GM19468 (cell line): Measurements from ENCODE around the gene SLC4A2.
"Not testable (repeated sequence)": the region's sequence is repeated elsewhere in the genome, so short reads cannot be mapped to it uniquely, and the experiment has no call there.

Source experiments
- ATAC-seq: cut with Tn5 transposase; IDR thresholded peaks from one replicate; pipeline ENCODE4 v1.9.1; 2021; ENCODE audit warnings: mild to moderate bottlenecking, moderate library complexity, moderate number of reproducible peaks; ENCODE audit not compliant: unreplicated experiment; ENCODE audit errors: extremely low read depth

Gene SLC4A2

GRCh38 chr7:151043449-151043848 lies 15.9 kb upstream of the SLC4A2 start:
- ATAC-seq, result not testable (repeated sequence)

- no peak for ATAC-seq
Observed at GRCh38 chr7:151043959-151044358, 15.4 kb upstream of the SLC4A2 start.

DNA sequence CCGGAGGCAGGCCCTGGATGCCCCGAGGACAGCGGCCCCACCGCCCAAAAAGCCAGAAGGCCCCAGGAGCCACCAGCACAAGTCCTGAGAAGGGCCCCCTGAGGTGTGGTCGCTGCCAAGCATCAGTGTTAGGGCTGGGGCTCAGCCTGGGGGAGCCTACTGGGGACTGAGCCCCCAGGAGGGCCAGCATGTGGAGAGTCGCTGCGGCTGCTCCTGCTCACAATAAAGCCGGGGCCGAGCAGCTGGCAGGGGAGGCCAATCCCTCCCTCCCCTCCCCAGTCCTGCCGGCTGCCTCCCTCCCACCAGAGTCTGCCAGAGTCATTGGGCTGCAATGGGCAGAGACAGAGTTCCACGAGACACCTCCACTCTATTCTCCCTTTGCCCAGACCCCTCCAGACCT lies 14.1 kb upstream of the SLC4A2 start:
- no peak for ATAC-seq

- no peak for ATAC-seq
Observed at GRCh38 chr7:151045967-151046366, 13.4 kb upstream of the SLC4A2 start.

GRCh38 chr7:151046603-151047573 lies 12.5 kb upstream of the SLC4A2 start:
- no peak for ATAC-seq

DNA sequence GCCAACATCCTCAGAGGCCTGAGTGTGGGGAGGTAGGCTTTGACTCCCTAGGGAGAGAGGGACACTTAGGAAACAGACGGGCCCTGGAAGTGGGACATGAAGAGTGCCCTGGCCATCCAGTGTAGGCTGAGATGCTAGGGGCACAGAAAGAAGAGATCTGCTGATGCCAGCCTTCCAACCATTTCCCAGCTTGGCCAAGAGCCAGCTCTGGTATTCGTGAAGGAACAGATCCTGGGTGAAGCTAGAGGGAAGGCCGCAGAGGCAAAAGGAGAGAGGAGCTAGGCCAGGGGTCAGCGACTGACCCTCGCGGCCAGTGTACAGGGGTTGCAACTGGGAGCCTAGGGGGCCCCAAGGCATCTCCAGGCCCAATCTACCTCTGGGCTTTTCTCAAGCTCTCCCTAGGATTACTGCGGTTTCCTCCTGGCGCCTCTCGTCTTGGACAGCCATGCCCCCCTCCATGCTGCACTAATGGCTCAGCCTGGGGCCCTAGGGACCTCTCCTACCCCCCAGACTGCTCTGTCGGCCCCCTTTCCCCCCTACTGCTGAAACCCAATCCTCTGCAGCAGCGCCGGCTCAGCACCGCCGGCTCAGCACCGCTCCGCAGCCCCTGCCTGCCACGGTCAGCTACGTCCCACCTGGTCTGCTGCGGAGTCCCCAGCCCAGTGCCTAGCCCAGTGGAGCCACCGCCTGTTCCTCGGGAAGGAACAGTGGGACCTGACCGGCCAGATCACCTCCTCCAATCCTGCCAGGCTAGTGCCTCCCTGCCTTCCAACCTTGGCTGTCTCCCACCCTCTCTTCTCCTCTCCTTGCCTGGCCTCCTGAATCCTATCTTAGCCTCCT lies 11.2 kb upstream of the SLC4A2 start, which contains the start of gene ASIC3:
TSS of gene ASIC3 (plus strand) at position 556 of the 840 bp plus-strand sequence. CDS start 355 bp downstream, outside the sequence.
- no peak for ATAC-seq

- ATAC-seq, result no peak
Observed at GRCh38 chr7:151048911-151049463, 10.4 kb upstream of the SLC4A2 start.

- no peak for ATAC-seq
Observed at GRCh38 chr7:151051108-151051507, 8.3 kb upstream of the SLC4A2 start.

- ATAC-seq, result no peak
Observed at GRCh38 chr7:151053096-151053495, 6.3 kb upstream of the SLC4A2 start.

DNA sequence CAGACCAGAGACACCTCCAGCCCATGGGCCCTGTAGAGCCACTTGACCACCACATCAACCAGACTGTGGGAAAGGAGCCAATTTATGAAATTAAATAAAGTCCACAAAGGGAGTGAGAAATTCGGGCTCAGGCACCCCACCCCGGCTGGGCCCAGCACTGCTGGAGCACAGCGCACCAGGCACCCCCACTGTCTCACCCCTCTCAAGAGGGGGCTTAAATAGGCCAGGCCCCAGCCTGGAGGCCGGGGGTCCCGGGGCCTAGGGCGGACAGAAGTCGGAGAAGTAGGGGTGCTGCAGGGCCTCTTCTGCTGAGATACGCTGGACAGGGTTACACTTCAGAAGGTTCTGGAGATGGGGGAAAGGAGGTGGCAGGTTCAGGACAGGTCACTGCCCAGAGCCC lies 5.6 kb upstream of the SLC4A2 start:
- ATAC-seq, result no peak

GRCh38 chr7:151056283-151056665 lies 3.1 kb upstream of the SLC4A2 start:
- ATAC-seq, result no peak

DNA sequence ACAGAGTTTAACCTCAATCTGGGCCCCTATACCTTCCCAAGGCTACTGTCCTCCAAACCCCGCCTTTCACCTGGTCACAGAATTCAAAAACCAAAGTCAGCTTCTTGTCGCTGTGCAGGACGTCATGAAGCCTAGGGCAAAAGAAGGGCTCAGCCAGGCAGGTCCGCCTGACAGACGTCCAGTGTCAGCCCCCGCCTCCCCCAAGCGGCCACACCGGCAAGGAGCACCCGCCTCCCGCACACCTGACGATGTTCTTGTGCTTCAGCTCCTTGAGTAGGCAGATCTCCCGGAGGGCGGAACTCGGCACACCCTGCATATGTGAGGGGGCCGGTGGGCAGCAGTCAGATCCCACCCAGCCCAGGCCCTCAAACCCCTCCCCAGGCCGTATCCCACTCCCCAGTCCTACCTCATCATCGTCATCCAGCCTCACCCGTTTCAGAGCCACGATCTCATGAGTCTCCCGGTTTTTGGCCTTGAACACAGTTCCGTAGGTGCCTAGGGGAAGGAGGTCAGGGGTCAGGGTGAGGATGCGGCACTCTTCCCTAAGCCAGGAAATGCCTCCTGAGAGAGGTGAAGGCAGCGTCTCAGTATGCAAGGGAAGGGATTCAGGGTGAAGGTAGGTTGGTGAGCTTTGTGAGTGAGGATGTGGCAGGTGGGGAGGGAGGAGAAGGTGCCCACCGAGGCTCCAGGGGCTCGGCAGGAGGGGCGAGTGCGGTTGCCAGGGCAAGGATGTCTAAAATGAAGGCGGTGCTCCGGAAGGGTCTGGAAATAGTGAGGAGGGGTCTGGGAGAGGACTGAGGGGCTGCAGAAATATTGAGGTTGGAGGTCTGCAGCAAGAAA lies 2.5 kb upstream of the SLC4A2 start:
- no peak for ATAC-seq

DNA sequence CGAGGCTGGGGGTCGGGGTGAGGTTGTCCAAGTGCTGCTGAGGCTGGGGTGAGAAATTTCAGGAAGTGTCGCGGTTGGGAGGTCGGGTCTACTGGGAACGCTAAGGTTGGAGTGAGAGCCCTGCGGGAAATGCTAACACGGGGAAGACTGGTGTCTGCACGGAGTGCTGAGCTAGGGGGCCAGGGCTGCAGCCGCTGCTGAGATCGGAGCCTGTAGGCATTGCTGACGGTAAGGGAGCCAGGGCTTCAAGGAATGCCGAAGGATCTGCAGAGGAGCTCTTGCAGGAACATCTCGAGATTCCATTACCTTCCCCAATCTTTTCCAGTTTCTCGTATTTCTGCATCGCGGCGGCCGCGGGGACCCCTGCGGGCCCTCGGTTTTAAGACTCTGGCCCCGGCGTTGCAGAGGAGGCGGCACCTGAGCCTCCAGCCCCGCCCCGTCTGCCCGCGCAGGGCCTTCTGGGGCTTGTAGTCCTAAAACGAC lies 1.8 kb upstream of the SLC4A2 start, which contains the start of gene CDK5:
TSS of gene CDK5 (minus strand) at position 392 of the 483 bp plus-strand sequence. CDS start at position 343, 49 bp downstream.
- ATAC-seq, result no peak

- peak; percentile 90 for ATAC-seq
Observed at GRCh38 chr7:151057989-151058780, 1.2 kb upstream of the SLC4A2 start.

GRCh38 chr7:151058781-151059366 lies 515 bp upstream of the SLC4A2 start:
- ATAC-seq, result no peak

DNA sequence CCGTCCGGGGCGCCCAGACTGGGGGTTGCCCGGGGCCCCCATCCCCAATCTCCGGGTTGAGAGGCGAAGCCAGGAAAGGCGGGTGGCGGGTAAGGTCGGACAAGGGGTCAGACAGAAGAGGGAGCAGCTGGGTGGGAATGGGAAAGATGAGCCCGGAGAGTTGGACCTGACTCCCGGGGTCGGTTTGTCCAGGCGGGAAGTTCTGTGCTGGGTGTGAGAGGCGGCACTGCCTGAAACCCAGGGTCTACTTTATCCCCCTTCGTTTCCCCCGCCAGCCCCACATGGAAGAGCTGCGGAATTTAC lies 675 bp downstream of the SLC4A2 start:
- no peak for ATAC-seq

DNA sequence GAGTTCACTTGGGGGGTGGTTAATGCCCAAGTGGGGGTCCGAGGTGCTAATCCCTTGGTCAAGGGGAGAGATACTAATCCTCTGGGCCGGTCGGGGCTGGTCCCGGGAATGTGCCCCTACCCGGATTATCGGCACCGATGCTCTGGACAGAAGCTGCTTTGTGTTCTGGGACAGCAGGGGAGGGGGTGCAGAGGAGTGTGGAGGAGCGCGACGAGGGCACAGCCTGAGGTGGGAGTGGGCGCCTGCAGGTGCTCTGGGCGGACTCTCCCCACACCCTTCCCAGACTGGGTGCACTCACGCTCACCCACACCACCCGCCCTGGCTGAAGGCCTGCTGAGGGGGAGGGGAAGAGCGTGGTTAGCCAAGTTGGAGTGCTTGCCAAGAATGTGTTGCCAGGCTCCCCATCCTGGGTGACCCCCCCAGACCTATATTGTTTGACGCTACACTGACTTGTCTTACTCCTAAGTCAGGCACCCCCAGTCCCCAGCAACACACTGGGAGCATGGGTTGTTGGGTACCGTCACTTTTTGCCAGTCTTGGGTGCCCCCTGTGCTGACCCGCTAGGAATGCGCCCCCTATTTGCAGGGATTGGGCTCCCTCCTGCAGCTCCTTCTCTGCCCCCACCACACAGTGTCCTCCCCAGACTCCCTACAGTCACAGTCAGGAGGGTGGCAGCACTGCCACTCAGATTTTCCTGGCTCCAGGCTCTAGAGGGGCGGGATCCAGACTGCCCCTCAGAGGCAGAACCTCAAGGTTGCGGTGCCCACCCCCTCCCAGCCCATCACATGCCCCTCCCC lies 1.2 kb downstream of the SLC4A2 start:
- ATAC-seq, result no peak
